Upper lobe of right lung (tissue), 1 donor: ENCODE results near the gene ERGIC1. TPM values are rescaled to one million over a fixed set of nuclear protein-coding genes. Genes with fewer than 3 reads are reported as not detected.

Source experiments
- ATAC-seq: fragments of 200-7000 bp; cut with Tn5 transposase; one replicate; pipeline ENCODE4 v1.9.1; 2020; ENCODE audit warnings: mild to moderate bottlenecking, moderate library complexity
- DNase-seq: peaks from one replicate; pipeline ENCODE4 v3.0.0-alpha.2; 2020
- H3K27ac ChIP-seq: fragments of 200-600 bp; one replicate; pipeline ENCODE4 v1.8.0; 2022
- H3K27me3 ChIP-seq: fragments of 200-600 bp; one replicate; pipeline ENCODE4 v1.8.0; 2022; ENCODE audit warnings: mild to moderate bottlenecking
- H3K36me3 ChIP-seq: fragments of 200-600 bp; one replicate; pipeline ENCODE4 v1.8.0; 2022
- H3K4me1 ChIP-seq: fragments of 200-600 bp; one replicate; pipeline ENCODE4 v1.8.0; 2022
- H3K4me3 ChIP-seq: fragments of 200-600 bp; one replicate; pipeline ENCODE4 v1.8.0; 2022; ENCODE audit warnings: mild to moderate bottlenecking
- H3K9me3 ChIP-seq: fragments of 200-600 bp; one replicate; pipeline ENCODE4 v1.8.0; 2022
- intact Hi-C: fragments of 100-400 bp; cut with DNase I; formaldehyde crosslinking; loops from one replicate; pipeline ENCODE4 v1.11.0; 2022
- total RNA-seq: library from RNA; stranded (reverse); fragmentation: NEBNext Ultra II Directional; extraction: Animal tissue kit (Norgen Biotek cat#: 25700); gene quantifications from one replicate; pipeline ENCODE4 v1.2.1, GENCODE V29; 2021
- TF ChIP-seq, protein P1 (sequence below): fragments of 200-600 bp; IDR thresholded peaks from one replicate; pipeline ENCODE4 v1.8.0; 2022; ENCODE audit warnings: antibody characterized with exemption
- donor health status: DM: no; HTN: yes; CAD: no; lungs with severe emphysema.

Gene ERGIC1
- total RNA-seq, 1 donor from 2014 or later = 186 TPM

DNA sequence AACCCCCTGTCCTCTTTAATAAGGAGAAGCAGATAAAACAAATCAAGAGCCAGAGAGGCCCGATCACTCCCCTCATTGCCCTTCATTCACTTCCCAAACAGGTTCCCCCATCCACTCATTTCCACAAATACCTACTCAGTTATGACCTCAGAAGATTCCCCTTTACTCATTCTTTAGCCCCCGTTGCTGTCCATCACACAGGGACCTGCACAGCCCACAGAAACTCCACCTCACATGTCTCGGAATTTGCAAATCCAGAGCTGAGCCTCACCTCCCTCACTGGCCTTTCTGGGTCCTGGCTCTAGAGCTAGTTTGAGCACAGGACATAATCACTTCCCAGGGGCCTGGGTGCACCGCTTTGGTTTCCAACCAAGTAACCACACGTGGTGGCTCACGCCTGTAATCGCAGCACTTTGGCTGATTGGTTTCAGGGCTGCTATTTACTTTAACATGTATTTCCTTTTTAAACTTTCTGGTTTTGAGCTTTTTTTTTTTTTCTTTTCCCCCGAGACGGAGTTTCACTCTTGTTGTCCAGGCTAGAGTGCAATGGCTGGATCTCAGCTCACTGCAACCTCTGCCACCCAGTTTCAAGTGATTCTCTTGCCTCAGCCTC, 167.3 kb downstream of the ERGIC1 start:
- TF ChIP-seq, protein P1, sequence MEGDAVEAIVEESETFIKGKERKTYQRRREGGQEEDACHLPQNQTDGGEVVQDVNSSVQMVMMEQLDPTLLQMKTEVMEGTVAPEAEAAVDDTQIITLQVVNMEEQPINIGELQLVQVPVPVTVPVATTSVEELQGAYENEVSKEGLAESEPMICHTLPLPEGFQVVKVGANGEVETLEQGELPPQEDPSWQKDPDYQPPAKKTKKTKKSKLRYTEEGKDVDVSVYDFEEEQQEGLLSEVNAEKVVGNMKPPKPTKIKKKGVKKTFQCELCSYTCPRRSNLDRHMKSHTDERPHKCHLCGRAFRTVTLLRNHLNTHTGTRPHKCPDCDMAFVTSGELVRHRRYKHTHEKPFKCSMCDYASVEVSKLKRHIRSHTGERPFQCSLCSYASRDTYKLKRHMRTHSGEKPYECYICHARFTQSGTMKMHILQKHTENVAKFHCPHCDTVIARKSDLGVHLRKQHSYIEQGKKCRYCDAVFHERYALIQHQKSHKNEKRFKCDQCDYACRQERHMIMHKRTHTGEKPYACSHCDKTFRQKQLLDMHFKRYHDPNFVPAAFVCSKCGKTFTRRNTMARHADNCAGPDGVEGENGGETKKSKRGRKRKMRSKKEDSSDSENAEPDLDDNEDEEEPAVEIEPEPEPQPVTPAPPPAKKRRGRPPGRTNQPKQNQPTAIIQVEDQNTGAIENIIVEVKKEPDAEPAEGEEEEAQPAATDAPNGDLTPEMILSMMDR = no peak
- no peak for ATAC-seq
- intact Hi-C loops = no loop called here
- H3K27me3 ChIP-seq = no peaks in the 10 kb centered on the region
- peaks cover 29% of the 10 kb centered on the region for H3K36me3 ChIP-seq
- H3K9me3 ChIP-seq = no peaks in the 10 kb centered on the region
- H3K4me1 ChIP-seq = peaks cover 22% of the 10 kb centered on the region
- H3K4me3 ChIP-seq = no peak overlapping the region
- no peak overlapping the region for H3K27ac ChIP-seq
- DNase-seq = no peak

Other genes starting within 250 kb of the ERGIC1 start
- 25.0 TPM for gene NEURL1B, start 193.0 kb upstream of the ERGIC1 start, total RNA-seq
- gene DUSP1, start 63.1 kb upstream of the ERGIC1 start, total RNA-seq = 382 TPM
- 26.4 TPM for gene RPL26L1, start 125.2 kb downstream of the ERGIC1 start, total RNA-seq
- gene ATP6V0E1, start 149.5 kb downstream of the ERGIC1 start, total RNA-seq = 326 TPM
- gene CREBRF, start 222.1 kb downstream of the ERGIC1 start, total RNA-seq = 47.4 TPM